Stimulated activated CD8-positive, alpha-beta memory T cell treated with anti-CD3 and anti-CD28 coated beads, Interleukin-15, amount 100 ng/mL, for 4 hours (primary cell): ENCODE measurements around the gene NDUFAB1.
"Not testable (repeated sequence)": the region's sequence is repeated elsewhere in the genome, so short reads cannot be mapped to it uniquely, and the experiment has no call there.

Experiments used
- DNase-seq, 2 donors: peaks; one replicate each; pipeline ENCODE4 v3.0.0-alpha.2; 2020; ENCODE audit warnings: low read depth in 2 of 2

NDUFAB1 gene

GRCh38 chr16:23556881-23557778, 39.0 kb downstream of the NDUFAB1 start, which contains the start of the genes EARS2 and UBFD1:
TSS of gene EARS2 (minus strand) at chr16:23557350. CDS start at chr16:23557343, 7 bp downstream.
TSS of gene UBFD1 (plus strand) at chr16:23557727. CDS start at chr16:23557743, 16 bp downstream.
- peak; percentile 96 to 97 for DNase-seq

- DNase-seq: no peak
Measured at GRCh38 chr16:23554536-23554935, 41.6 kb downstream of the NDUFAB1 start.

GRCh38 chr16:23552161-23552560, 44.0 kb downstream of the NDUFAB1 start:
- DNase-seq: no peak

- DNase-seq: no peak
Measured at GRCh38 chr16:23549938-23550337, 46.2 kb downstream of the NDUFAB1 start.

GRCh38 chr16:23544436-23544835, 51.7 kb downstream of the NDUFAB1 start:
- no peak for DNase-seq

GRCh38 chr16:23540817-23541178, 55.3 kb downstream of the NDUFAB1 start:
- not testable (repeated sequence) for DNase-seq

- DNase-seq: no peak
Measured at GRCh38 chr16:23539984-23540816, 55.9 kb downstream of the NDUFAB1 start.

GRCh38 chr16:23538919-23539278, 57.2 kb downstream of the NDUFAB1 start:
- DNase-seq: no peak

- DNase-seq: no peak
Measured at GRCh38 chr16:23537390-23537789, 58.7 kb downstream of the NDUFAB1 start.

- DNase-seq: no peak
Measured at GRCh38 chr16:23535901-23536300, 60.2 kb downstream of the NDUFAB1 start.

- DNase-seq: no peak
Measured at GRCh38 chr16:23534868-23535860, 61.0 kb downstream of the NDUFAB1 start.

GRCh38 chr16:23532448-23532847, 63.7 kb downstream of the NDUFAB1 start:
- no peak for DNase-seq
